Transverse colon (tissue), 4 donors: Measurements from ENCODE around the gene PDE4B. TPM values are rescaled to one million over a fixed set of nuclear protein-coding genes. Genes with fewer than 3 reads are reported as not detected.

Source experiments
- DNase-seq: peaks from one replicate; pipeline ENCODE4 v3.0.0-alpha.2; 2019
- H3K27ac ChIP-seq, 4 donors: fragments of 200-600 bp; sonication (generic); 2 replicates each; pipeline ENCODE4 v1.5.1; 2016 to 2018; ENCODE audit warnings: inconsistent platforms in 4 of 4
- H3K27me3 ChIP-seq: fragments of 200-600 bp; sonication (generic); 2 replicates; pipeline ENCODE4 v1.5.1; 2017; ENCODE audit warnings: inconsistent platforms
- H3K36me3 ChIP-seq, 4 donors: fragments of 200-600 bp; sonication (generic); 2 replicates each; pipeline ENCODE4 v1.5.1; 2017 to 2019; ENCODE audit warnings: inconsistent platforms in 4 of 4
- H3K4me1 ChIP-seq, 4 donors: fragments of 200-600 bp; sonication (generic); 2 replicates each; pipeline ENCODE4 v1.5.1; 2017 to 2020; ENCODE audit warnings: inconsistent platforms in 4 of 4
- H3K4me3 ChIP-seq, 4 donors: fragments of 200-600 bp; sonication (generic); 1 replicate in 1 of 4; 2 replicates in 3 of 4; pipeline versions ENCODE4 v1.5.1 to v1.6.1; 2017 to 2019; ENCODE audit warnings: inconsistent platforms in 4 of 4
- H3K9me3 ChIP-seq, 2 donors: fragments of 200-600 bp; sonication (generic); 2 replicates each; pipeline ENCODE4 v1.5.1; 2017 to 2019; ENCODE audit warnings: inconsistent platforms in 2 of 2
- EP300 ChIP-seq: sonication (generic); formaldehyde crosslinking; IDR thresholded peaks from one replicate; pipeline ENCODE4 v1.6.1; 2017; ENCODE audit warnings: antibody characterized with exemption, low read depth
- POLR2A ChIP-seq: fragments of 450-650 bp; IDR thresholded peaks from one replicate; pipeline ENCODE4 v1.6.1; 2016; ENCODE audit warnings: antibody characterized with exemption, mild to moderate bottlenecking, moderate library complexity
- POLR2AphosphoS5 ChIP-seq, 3 donors: sonication (generic); formaldehyde crosslinking; IDR thresholded peaks; one replicate each; pipeline ENCODE4 v1.6.1; 2016; ENCODE audit warnings: antibody characterized with exemption in 3 of 3
- WGBS, 2 donors: methylation state at CpG; one replicate each; pipeline ENCODE4 v1.1.5; 2018; ENCODE audit warnings: low coverage in 1 of 2; 5-methylcytosine and 5-hydroxymethylcytosine counted together
- in situ Hi-C, 4 donors: fragments of 200-750 bp; cut with MboI; loops; one replicate each; pipeline versions ENCODE4 v1.15.0 to v1.15.1; 2017; ENCODE audit warnings: low sequenced_read_pairs in 3 of 4, low pct_ligation_motif_present in 1 of 4, low pct_unique_long_range_greater_than_20kb in 1 of 4
- intact Hi-C: fragments of 100-400 bp; cut with DNase I; formaldehyde crosslinking; loops from one replicate; pipeline ENCODE4 v1.15.1; 2023; ENCODE audit warnings: low total_unique reads
- total RNA-seq, 4 donors: library from RNA; depleted of rRNA; stranded (reverse); fragments of >200 nt; gene quantifications; one replicate each; pipeline ENCODE4 v1.1.0, GENCODE V29; 2016
- TF ChIP-seq, protein P1 (sequence below), 5 experiments: fragments of 200-600 bp in 3 of 5; fragments of 450-650 bp in 2 of 5; sonication (generic) in 3 of 5; IDR thresholded peaks; 1 replicate in 2 of 5; 2 replicates in 3 of 5; pipeline ENCODE4 v1.5.1; 2016 to 2017; ENCODE audit warnings: antibody characterized with exemption in 5 of 5, inconsistent platforms in 3 of 5, mild to moderate bottlenecking in 2 of 5, moderate library complexity in 1 of 5

PDE4B gene
- total RNA-seq, 4 donors from 2014 or later = 4.5 to 14.8 (median 6.5) TPM

DNA sequence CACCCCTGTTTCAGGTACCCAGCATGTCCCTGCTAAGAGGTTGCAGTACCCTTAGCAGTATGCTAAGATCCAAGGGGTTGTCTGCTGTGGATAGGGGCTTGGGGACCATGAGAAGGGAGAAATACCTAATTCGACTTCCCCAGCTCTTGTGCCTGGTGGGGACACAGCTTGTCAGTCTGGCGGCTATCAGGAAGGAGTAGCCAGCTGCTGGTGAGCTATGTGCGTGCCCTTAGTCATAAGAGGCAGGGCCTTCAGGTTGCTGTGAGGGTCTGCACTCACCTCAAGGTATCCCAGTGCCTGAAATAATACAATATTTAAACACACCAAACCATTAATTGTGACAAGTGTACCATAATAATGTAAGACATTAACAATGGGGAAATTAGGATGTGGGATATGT lies 536.2 kb downstream of the PDE4B start:
- WGBS, 2 donors = 83 to 91% methylated on average over 1 to 3 of the region's 3 CpGs
- Histone ChIP-seq H3K9me3 (no peaks in the 10 kb centered on the region), H3K4me1 (peaks cover 0 to 32% (median 15%) of the 10 kb centered on the region in 4 donors), H3K27me3 (no peaks in the 10 kb centered on the region), H3K27ac (no peak overlapping the region), H3K36me3 (no peaks in the 10 kb centered on the region), H3K4me3 (no peak overlapping the region)
- no peak for DNase-seq
- TF ChIP-seq POLR2AphosphoS5 (IDR thresholded peaks at IDR 0.05) = no peak
- TF ChIP-seq POLR2A = no peak
- TF ChIP-seq, protein P1, sequence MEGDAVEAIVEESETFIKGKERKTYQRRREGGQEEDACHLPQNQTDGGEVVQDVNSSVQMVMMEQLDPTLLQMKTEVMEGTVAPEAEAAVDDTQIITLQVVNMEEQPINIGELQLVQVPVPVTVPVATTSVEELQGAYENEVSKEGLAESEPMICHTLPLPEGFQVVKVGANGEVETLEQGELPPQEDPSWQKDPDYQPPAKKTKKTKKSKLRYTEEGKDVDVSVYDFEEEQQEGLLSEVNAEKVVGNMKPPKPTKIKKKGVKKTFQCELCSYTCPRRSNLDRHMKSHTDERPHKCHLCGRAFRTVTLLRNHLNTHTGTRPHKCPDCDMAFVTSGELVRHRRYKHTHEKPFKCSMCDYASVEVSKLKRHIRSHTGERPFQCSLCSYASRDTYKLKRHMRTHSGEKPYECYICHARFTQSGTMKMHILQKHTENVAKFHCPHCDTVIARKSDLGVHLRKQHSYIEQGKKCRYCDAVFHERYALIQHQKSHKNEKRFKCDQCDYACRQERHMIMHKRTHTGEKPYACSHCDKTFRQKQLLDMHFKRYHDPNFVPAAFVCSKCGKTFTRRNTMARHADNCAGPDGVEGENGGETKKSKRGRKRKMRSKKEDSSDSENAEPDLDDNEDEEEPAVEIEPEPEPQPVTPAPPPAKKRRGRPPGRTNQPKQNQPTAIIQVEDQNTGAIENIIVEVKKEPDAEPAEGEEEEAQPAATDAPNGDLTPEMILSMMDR (IDR thresholded peaks at IDR 0.05) = no peak
- TF ChIP-seq EP300 = no peak
- in situ Hi-C loops = loop anchor here in 2 of 4 donors (10.0 to 25.0 kb wide), 2 partner anchors 64 to 1267 kb away; no protein-coding TSS in a partner anchor
- intact Hi-C loops = no loop called here

DNA sequence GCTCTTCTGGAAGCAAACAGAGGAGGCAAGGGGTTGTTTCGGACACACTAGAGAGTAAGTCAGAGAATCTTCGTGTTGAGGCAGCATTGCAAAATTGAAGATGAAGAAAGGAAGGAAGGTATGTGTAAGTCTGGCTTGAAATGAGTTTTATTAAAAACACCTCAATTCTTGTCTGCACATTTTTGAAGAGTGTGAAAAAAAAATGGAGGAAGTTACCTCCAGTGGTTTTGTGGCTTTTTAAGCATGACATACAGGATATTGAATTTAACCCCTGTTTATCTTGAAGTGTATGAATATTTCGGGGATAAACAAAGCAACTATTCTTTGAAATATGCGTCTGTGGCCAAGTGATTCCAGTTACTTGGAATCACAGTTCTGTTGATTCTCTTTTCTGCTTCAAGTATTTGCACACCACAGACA lies 538.0 kb downstream of the PDE4B start:
- H3K27me3 ChIP-seq = no peaks in the 10 kb centered on the region
- intact Hi-C loops = loop anchor here (5.0 kb wide), 1 partner anchor 58 kb away; no protein-coding TSS in a partner anchor
- TF ChIP-seq POLR2A (no peak), POLR2AphosphoS5 (IDR thresholded peaks at IDR 0.05) (no peak), EP300 (no peak)
- TF ChIP-seq, protein P1 (IDR thresholded peaks at IDR 0.05) = no peak
- peak overlapping the region; percentile 81 to 87 (median 83) for H3K27ac ChIP-seq
- H3K4me1 ChIP-seq = peaks cover 0 to 40% (median 15%) of the 10 kb centered on the region in 4 donors
- WGBS, 2 donors = 47 to 54% methylated on average over 4 of the region's 4 CpGs
- in situ Hi-C loops = loop anchor here in 1 of 4 donors (25.0 kb wide), 1 partner anchor 1268 kb away; no protein-coding TSS in a partner anchor
- no peaks in the 10 kb centered on the region for H3K36me3 ChIP-seq
- H3K9me3 ChIP-seq = no peaks in the 10 kb centered on the region
- no peak overlapping the region for H3K4me3 ChIP-seq
- DNase-seq = no peak

DNA sequence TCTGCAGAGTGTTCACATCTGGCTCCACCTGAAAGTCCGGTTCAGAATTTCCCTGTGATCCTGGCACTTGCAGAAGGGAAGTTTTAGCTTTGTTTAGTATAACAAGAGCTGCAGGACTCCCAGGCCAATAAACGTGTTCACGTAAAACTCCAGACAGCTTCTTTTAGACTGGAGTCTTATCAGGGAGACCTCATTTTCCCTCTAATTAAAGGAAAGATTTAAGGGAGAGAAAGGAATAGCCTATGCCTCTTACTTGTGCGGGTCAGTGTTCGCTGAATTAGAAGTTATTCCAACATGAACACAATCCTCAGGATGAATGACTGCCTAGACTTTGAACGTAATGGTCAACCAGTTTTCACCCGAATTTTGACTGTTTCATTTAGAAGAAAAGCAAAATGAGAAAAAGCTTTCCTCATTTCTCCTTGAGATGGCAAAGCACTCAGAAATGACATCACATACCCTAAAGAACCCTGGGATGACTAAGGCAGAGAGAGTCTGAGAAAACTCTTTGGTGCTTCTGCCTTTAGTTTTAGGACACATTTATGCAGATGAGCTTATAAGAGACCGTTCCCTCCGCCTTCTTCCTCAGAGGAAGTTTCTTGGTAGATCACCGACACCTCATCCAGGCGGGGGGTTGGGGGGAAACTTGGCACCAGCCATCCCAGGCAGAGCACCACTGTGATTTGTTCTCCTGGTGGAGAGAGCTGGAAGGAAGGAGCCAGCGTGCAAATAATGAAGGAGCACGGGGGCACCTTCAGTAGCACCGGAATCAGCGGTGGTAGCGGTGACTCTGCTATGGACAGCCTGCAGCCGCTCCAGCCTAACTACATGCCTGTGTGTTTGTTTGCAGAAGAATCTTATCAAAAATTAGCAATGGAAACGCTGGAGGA lies 539.2 kb downstream of the PDE4B start:
- H3K9me3 ChIP-seq = no peaks in the 10 kb centered on the region
- TF ChIP-seq, protein P1 (IDR thresholded peaks at IDR 0.05) = peak in 4 of 5 experiments; percentile 4 to 50 (median 27)
- TF ChIP-seq EP300 (peak; percentile 11), POLR2A (peak; percentile 64), POLR2AphosphoS5 (IDR thresholded peaks at IDR 0.05) (peak; percentile 52 to 77 (median 59))
- WGBS, 2 donors = 2% methylated on average over 12 to 18 of the region's 18 CpGs
- in situ Hi-C loops (loop anchor here in 1 of 4 donors (25.0 kb wide), 1 partner anchor 1270 kb away; no protein-coding TSS in a partner anchor), intact Hi-C loops (loop anchor here (5.0 kb wide), 1 partner anchor 60 kb away; no protein-coding TSS in a partner anchor)
- no peaks in the 10 kb centered on the region for H3K27me3 ChIP-seq
- H3K27ac ChIP-seq = peak overlapping the region; percentile 81 to 87 (median 83)
- H3K36me3 ChIP-seq = no peaks in the 10 kb centered on the region
- DNase-seq = peak; percentile 64
- H3K4me1 ChIP-seq = peaks cover 0 to 41% (median 16%) of the 10 kb centered on the region in 4 donors
- H3K4me3 ChIP-seq = peak overlapping the region; percentile 9 to 60 (median 32)

DNA sequence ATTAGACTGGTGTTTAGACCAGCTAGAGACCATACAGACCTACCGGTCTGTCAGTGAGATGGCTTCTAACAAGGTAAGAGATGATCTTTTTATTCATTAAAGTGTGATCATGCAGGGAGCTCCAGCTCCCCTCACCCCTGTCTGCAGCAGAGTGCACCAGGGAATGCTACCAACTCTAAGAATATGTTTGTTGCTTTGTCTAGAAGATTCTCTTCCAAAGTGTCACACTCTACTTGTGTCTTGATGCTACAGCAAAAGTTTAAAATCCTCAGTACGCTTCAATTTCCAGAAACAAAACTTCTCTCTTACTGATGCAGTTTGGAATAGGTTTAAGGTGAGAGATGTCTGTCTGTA lies 539.8 kb downstream of the PDE4B start:
- peak overlapping the region; percentile 9 to 60 (median 32) for H3K4me3 ChIP-seq
- in situ Hi-C loops = loop anchor here in 1 of 4 donors (25.0 kb wide), 1 partner anchor 1270 kb away; no protein-coding TSS in a partner anchor
- H3K27me3 ChIP-seq = no peaks in the 10 kb centered on the region
- H3K27ac ChIP-seq = peak overlapping the region; percentile 81 to 87 (median 83)
- H3K4me1 ChIP-seq = peaks cover 0 to 47% (median 18%) of the 10 kb centered on the region in 4 donors
- WGBS, 2 donors = 6 to 14% methylated on average over 2 of the region's 2 CpGs
- no peak for DNase-seq
- no peaks in the 10 kb centered on the region for H3K36me3 ChIP-seq
- H3K9me3 ChIP-seq = no peaks in the 10 kb centered on the region
- intact Hi-C loops = loop anchor here (5.0 kb wide), 1 partner anchor 60 kb away; no protein-coding TSS in a partner anchor
- no peak for TF ChIP-seq EP300
- TF ChIP-seq, protein P1 (IDR thresholded peaks at IDR 0.05) = no peak
- TF ChIP-seq POLR2A = no peak
- no peak for TF ChIP-seq POLR2AphosphoS5 (IDR thresholded peaks at IDR 0.05)
